HG02981 (cell line): ENCODE data around the gene C1QTNF6.
"Not testable (repeated sequence)": the region's sequence is repeated elsewhere in the genome, so short reads cannot be mapped to it uniquely, and the experiment has no call there.

Experiments used
- ATAC-seq: cut with Tn5 transposase; IDR thresholded peaks from one replicate; pipeline ENCODE4 v1.9.1; 2021; ENCODE audit warnings: mild to moderate bottlenecking, moderate library complexity; ENCODE audit not compliant: unreplicated experiment

The C1QTNF6 gene

GRCh38 chr22:37187891-37188761, at the start of gene C1QTNF6:
TSS of gene C1QTNF6 (minus strand) at chr22:37188247. CDS start at chr22:37188213, 34 bp downstream.
- no peak for ATAC-seq

- no peak for ATAC-seq
Measured at GRCh38 chr22:37235897-37236607, 48.0 kb upstream of the C1QTNF6 start.

- no peak for ATAC-seq
Measured at GRCh38 chr22:37234736-37235711, 47.0 kb upstream of the C1QTNF6 start.

GRCh38 chr22:37233751-37234631, 45.9 kb upstream of the C1QTNF6 start:
- ATAC-seq: no peak

- not testable (repeated sequence) for ATAC-seq
Measured at GRCh38 chr22:37233371-37233750, 45.3 kb upstream of the C1QTNF6 start.

GRCh38 chr22:37232140-37232998, 44.3 kb upstream of the C1QTNF6 start:
- no peak for ATAC-seq

- ATAC-seq: no peak
Measured at GRCh38 chr22:37231406-37232139, 43.5 kb upstream of the C1QTNF6 start.

- ATAC-seq: no peak
Measured at GRCh38 chr22:37230673-37231405, 42.8 kb upstream of the C1QTNF6 start.

- ATAC-seq: peak; percentile 41
Measured at GRCh38 chr22:37229805-37230672, 42.0 kb upstream of the C1QTNF6 start.

- no peak for ATAC-seq
Measured at GRCh38 chr22:37229012-37229804, 41.2 kb upstream of the C1QTNF6 start.

- ATAC-seq: no peak
Measured at GRCh38 chr22:37228106-37229011, 40.3 kb upstream of the C1QTNF6 start.

- ATAC-seq: no peak
Measured at GRCh38 chr22:37226514-37226913, 38.5 kb upstream of the C1QTNF6 start.

- ATAC-seq: no peak
Measured at GRCh38 chr22:37226087-37226486, 38.0 kb upstream of the C1QTNF6 start.

GRCh38 chr22:37225481-37225880, 37.4 kb upstream of the C1QTNF6 start:
- ATAC-seq: no peak
